Measurements from ENCODE around the gene FBXO40. TPM values are rescaled to one million over a fixed set of nuclear protein-coding genes. Genes with fewer than 3 reads are reported as not detected.
A peak's percentile ranks its signal among the peaks of the same experiment; 100 is the strongest.

FBXO40 gene
- total and polyA plus RNA-seq, 10 of the 15 experiments (the other 5 are each of a cell fraction or from before 2014, with no cell fraction given): 0.03 to 0.05 (median 0.04) TPM; not detected in 7

DNA sequence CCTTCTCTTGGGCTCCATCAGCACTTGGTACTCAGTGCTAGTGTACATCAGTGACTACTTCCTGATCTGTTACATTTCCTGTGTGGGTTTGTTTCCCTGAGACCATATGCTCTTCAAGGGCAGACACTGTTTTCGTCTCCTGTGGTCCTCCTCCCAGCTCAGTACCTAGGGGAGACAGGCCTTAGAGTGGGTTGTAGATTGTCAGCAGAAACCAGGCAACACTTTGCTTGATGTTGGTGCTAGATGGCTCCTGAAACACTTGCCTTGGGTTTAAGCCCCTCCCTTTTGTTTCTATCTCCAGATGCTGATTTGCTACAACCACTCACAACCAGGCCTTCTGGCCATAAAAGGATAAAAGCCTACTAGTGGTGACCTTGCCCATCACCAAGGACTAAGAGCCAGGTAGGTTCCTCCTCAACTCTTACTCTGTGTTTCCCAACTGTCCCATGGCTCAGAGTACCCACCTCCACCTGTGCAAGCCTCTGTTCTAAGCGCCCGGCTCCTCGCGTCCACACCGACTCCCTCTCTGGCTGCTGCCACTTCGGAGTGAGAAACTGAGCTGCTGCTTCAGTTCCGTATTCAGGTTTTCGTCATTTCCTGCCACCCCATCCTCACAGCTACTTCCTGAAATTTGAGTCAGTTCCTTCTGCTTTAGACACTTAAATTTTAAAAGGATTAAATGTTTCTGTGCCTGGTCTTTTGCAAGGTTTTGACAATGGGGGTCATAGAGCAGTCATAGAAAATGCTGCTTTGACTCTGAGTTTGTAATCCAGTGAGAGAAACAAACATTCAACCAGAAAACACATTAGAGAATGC, 67.4 kb downstream of the FBXO40 start, which contains the start of gene HCLS1 (continued):
- TF ChIP-seq, protein P1, sequence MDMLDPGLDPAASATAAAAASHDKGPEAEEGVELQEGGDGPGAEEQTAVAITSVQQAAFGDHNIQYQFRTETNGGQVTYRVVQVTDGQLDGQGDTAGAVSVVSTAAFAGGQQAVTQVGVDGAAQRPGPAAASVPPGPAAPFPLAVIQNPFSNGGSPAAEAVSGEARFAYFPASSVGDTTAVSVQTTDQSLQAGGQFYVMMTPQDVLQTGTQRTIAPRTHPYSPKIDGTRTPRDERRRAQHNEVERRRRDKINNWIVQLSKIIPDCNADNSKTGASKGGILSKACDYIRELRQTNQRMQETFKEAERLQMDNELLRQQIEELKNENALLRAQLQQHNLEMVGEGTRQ (IDR thresholded peaks at IDR 0.05; ENCODE audit: borderline replicate concordance, low read depth, low read length): no peak
- TF ChIP-seq CHD4 (IDR thresholded peaks at IDR 0.05): no peak
- TF ChIP-seq YBX1 (IDR thresholded peaks at IDR 0.05): no peak
- TF ChIP-seq GABPA (IDR thresholded peaks at IDR 0.05; ENCODE audit: low read depth): peak; percentile 85
- TF ChIP-seq MEF2B (IDR thresholded peaks at IDR 0.05; ENCODE audit: partially characterized antibody, poor library complexity, severe bottlenecking): no peak
- TF ChIP-seq CBFB (IDR thresholded peaks at IDR 0.05; ENCODE audit: low read depth): peak; percentile 88; the same call in 1 of the 2 replicates
- TF ChIP-seq LARP7 (IDR thresholded peaks at IDR 0.05): no peak
- peak; percentile 80 to 98 for TF ChIP-seq SRF (IDR thresholded peaks at IDR 0.05; ENCODE audit: low read depth in 2 of 2, low read length in 2 of 2)
- TF ChIP-seq, protein P2, sequence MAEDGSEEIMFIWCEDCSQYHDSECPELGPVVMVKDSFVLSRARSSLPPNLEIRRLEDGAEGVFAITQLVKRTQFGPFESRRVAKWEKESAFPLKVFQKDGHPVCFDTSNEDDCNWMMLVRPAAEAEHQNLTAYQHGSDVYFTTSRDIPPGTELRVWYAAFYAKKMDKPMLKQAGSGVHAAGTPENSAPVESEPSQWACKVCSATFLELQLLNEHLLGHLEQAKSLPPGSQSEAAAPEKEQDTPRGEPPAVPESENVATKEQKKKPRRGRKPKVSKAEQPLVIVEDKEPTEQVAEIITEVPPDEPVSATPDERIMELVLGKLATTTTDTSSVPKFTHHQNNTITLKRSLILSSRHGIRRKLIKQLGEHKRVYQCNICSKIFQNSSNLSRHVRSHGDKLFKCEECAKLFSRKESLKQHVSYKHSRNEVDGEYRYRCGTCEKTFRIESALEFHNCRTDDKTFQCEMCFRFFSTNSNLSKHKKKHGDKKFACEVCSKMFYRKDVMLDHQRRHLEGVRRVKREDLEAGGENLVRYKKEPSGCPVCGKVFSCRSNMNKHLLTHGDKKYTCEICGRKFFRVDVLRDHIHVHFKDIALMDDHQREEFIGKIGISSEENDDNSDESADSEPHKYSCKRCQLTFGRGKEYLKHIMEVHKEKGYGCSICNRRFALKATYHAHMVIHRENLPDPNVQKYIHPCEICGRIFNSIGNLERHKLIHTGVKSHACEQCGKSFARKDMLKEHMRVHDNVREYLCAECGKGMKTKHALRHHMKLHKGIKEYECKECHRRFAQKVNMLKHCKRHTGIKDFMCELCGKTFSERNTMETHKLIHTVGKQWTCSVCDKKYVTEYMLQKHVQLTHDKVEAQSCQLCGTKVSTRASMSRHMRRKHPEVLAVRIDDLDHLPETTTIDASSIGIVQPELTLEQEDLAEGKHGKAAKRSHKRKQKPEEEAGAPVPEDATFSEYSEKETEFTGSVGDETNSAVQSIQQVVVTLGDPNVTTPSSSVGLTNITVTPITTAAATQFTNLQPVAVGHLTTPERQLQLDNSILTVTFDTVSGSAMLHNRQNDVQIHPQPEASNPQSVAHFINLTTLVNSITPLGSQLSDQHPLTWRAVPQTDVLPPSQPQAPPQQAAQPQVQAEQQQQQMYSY (CRISPR knock-in tag; IDR thresholded peaks at IDR 0.05): no peak
- 0 out of 2 replicates have a peak, but pooled peaks have one; percentile 46 for TF ChIP-seq YY1 (IDR thresholded peaks at IDR 0.05; ENCODE audit: low read depth, low read length)
- peak; percentile 15; the same call in 1 of the 2 replicates for TF ChIP-seq RUNX3 (IDR thresholded peaks at IDR 0.05; ENCODE audit: low read length)
- TF ChIP-seq ZNF274 (IDR thresholded peaks at IDR 0.05; ENCODE audit: insufficient read depth, insufficient read length): no peak
- no peak for TF ChIP-seq MTA2 (IDR thresholded peaks at IDR 0.05; ENCODE audit: low read depth)
- no peak for TF ChIP-seq ZNF384 (IDR thresholded peaks at IDR 0.05; ENCODE audit: borderline replicate concordance, low read depth, low read length)
- peak; percentile 99 for TF ChIP-seq POLR2A (IDR thresholded peaks at IDR 0.05; ENCODE audit: low read depth, low read length)
- no peak for TF ChIP-seq MEF2A (IDR thresholded peaks at IDR 0.05; ENCODE audit: insufficient read depth, low read depth, low read length)
- 0 out of 2 replicates have a peak, but pooled peaks have one; percentile 24 for TF ChIP-seq ZBED1 (IDR thresholded peaks at IDR 0.05; ENCODE audit: borderline replicate concordance)
- TF ChIP-seq ZNF622 (IDR thresholded peaks at IDR 0.05): no peak
- no peak for TF ChIP-seq NFYA (IDR thresholded peaks at IDR 0.05; ENCODE audit: borderline replicate concordance, low read depth, low read length)
- TF ChIP-seq PML (IDR thresholded peaks at IDR 0.05; ENCODE audit: low read length): peak; percentile 99
- TF ChIP-seq ZNF24 (IDR thresholded peaks at IDR 0.05): no peak
- TF ChIP-seq POU2F2 (IDR thresholded peaks at IDR 0.05; ENCODE audit: borderline replicate concordance, low read depth, low read length): peak; percentile 95
- no peak for TF ChIP-seq IKZF2 (IDR thresholded peaks at IDR 0.05)
- TF ChIP-seq, protein P3, sequence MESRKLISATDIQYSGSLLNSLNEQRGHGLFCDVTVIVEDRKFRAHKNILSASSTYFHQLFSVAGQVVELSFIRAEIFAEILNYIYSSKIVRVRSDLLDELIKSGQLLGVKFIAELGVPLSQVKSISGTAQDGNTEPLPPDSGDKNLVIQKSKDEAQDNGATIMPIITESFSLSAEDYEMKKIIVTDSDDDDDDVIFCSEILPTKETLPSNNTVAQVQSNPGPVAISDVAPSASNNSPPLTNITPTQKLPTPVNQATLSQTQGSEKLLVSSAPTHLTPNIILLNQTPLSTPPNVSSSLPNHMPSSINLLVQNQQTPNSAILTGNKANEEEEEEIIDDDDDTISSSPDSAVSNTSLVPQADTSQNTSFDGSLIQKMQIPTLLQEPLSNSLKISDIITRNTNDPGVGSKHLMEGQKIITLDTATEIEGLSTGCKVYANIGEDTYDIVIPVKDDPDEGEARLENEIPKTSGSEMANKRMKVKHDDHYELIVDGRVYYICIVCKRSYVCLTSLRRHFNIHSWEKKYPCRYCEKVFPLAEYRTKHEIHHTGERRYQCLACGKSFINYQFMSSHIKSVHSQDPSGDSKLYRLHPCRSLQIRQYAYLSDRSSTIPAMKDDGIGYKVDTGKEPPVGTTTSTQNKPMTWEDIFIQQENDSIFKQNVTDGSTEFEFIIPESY (IDR thresholded peaks at IDR 0.05): peak; percentile 46; the same call in 1 of the 2 replicates
- peak; percentile 60 for TF ChIP-seq HDAC6 (IDR thresholded peaks at IDR 0.05; ENCODE audit: unreplicated experiment)
- TF ChIP-seq IKZF1 (conservative IDR thresholded peaks at IDR 0.05): peak; percentile 34
